ENCODE data around the gene PON3.

Gene PON3

GRCh38 chr7:95396136-95397032 lies at the start of gene PON3:
TSS of gene PON3 (minus strand) at chr7:95396375. CDS start at chr7:95396350, 25 bp downstream.
- DNase-seq: peak; percentile 11

DNA sequence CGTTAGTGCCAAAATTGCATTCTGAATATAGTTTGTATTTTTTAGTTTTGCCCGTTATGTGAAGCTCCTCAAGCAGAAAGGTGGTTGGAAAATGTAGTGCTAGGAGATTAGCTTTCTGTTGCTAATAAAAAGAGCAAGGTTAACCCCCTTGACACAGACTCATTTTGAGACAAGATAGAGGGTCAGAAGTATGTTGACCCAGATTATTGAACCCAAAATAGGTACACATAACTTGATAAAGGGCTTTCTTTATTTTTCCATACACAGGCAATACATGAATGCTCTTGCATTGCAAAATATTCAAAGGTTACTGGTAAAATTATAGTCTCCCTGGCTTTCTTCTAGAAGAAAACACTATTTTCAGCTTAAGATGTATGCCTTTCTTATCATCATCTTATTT lies 48.6 kb upstream of the PON3 start:
- DNase-seq: no peak

DNA sequence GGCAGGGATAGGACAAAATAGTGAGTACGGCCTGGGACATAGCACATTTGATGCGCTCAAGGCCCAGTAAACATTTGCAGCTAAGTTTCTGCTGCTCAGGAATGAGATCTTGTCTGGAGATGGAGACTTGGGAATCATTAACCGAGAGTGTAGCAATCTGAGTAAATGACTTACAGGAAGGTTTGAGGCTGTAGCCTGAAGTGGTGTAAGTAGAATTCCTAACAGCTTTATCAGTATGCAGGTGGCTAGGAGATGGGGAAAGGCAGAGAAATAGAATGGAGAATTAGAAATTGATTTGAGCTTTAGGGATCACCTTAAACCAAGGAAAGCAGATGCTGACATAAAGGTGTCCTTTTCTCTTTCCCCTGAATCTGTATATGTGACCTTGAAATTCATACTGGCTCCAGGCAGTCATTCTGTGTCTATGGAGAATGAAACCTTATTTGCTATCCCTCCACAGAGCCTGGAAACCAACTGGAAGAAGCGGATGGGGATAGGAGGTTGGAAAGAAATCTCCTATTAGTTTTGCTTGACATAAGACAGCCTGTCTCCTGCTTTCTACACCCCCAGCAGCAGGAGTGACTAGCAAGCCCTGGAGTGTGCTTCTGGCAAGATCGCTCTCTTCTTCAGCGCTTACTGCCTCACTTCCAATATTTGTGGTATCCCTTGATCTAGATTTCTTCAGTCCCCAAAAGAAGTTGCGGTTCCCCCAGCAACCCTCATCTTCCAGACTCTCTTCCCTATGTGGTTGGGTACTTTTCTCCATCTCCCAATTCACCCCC lies 45.1 kb upstream of the PON3 start:
- no peak for DNase-seq

- no peak for DNase-seq
Observed at GRCh38 chr7:95440394-95441038, 44.3 kb upstream of the PON3 start.

GRCh38 chr7:95436407-95436806 lies 40.2 kb upstream of the PON3 start:
- no peak for DNase-seq

DNA sequence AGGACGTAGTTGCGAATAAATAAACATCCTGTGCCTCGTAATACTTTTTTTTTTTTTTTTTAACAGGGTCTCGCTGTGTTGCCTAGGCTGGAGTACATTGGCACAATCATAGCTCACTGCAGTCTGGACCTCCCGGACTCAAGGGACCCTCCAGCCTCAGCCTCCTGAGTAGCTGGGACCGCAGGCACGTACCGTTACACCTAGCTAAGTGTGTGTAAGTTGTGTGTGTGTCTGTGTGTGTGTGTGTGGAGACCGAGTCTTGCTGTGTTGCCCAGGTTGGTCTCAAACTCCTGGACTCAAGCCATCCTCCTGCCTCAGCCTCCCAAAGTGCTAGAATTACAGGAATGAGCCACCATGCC lies 39.2 kb upstream of the PON3 start:
- DNase-seq: no peak

DNA sequence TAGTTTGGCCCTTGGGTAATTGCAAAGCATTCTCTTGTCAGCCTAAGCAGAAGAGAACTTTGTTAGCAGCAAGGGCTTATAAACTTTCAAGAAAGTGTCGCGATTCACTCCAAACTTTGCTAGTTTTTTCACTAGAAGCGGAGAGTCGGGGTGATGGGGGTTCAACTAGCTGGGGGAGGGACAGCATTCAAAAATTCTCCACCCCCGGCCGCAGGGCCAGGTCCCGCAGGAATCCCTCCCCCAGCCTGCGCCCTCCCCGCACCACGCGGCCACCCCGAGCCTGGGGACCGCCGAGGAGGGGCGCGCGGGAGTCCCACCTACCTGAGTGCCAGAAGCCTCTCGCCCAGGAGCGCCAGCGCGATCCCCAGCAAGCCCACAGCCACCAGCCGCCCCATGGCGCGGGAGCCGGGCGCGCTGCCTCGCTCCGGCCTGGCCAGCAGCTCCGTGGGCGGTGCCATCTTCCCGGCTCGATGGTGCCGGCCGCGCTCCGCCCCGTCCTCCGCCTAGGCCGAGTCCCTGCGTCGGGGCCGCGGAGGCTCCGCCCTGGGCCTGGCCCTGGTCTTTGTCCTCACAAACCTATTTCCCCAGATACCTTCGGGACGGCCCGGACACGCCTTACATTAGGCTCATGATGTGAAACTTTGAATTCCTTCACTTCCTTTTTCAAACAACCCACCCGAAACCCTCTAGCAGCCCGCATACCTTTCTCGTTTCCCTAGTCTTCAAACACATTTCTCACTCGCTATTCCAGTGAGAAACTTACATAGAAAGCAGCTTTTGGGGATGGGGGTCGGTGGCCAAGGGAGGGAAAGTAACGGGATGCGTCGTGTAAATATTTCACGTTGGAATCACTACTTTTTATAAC lies 38.6 kb upstream of the PON3 start, which contains the start of gene PON2:
PON2 (minus strand) TSS at position 472 of the 865 bp plus-strand sequence; CDS start at position 395, 77 bp downstream.
- peak; percentile 49 for DNase-seq

- peak; percentile 1 for DNase-seq
Observed at GRCh38 chr7:95433952-95434556, 37.9 kb upstream of the PON3 start.

DNA sequence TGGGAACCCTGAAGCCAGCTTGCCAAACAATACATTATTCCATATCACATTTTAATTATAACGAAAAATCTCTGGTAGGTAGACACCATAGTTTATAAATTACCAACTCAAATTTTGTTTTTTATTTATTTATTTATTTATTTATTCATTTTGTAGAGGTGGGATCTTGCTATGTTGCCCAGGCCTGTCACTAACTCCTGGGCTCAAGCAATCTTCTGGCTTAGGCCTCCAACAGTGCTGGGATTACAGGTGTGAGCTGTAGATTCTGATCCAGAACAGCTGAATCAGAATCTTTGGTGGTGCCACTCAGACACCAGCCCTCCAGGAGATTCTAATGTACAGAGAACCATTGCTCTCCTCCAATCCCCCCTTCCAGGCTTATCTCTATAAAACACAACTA lies 37.0 kb upstream of the PON3 start:
- DNase-seq: no peak

GRCh38 chr7:95432606-95433005 lies 36.4 kb upstream of the PON3 start:
- no peak for DNase-seq

DNA sequence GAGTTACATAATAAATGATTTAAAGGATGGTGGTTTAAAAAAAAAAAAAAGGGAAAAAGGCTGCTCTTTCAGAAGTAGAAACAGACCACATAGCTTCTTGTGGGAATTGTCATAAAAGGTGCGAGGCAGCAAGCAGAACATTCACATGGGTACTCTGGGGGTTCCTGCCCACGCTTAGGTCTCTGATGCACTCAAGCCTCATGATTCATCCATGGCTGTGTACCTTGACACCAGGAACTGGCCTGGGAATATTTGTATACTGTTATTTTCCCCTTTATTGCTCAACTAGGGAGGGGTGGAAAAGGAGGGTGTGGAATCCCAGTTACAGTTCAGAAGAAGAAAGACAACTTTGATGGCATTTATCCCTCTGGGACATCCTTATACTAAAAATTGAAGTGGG lies 34.7 kb upstream of the PON3 start:
- DNase-seq: no peak

GRCh38 chr7:95429241-95429990 lies 33.2 kb upstream of the PON3 start:
- no peak for DNase-seq

GRCh38 chr7:95427914-95428516 lies 31.8 kb upstream of the PON3 start:
- DNase-seq: no peak

- DNase-seq: no peak
Observed at GRCh38 chr7:95427166-95427565, 31.0 kb upstream of the PON3 start.

GRCh38 chr7:95425694-95426093 lies 29.5 kb upstream of the PON3 start:
- no peak for DNase-seq

GRCh38 chr7:95424716-95425115 lies 28.5 kb upstream of the PON3 start:
- no peak for DNase-seq

DNA sequence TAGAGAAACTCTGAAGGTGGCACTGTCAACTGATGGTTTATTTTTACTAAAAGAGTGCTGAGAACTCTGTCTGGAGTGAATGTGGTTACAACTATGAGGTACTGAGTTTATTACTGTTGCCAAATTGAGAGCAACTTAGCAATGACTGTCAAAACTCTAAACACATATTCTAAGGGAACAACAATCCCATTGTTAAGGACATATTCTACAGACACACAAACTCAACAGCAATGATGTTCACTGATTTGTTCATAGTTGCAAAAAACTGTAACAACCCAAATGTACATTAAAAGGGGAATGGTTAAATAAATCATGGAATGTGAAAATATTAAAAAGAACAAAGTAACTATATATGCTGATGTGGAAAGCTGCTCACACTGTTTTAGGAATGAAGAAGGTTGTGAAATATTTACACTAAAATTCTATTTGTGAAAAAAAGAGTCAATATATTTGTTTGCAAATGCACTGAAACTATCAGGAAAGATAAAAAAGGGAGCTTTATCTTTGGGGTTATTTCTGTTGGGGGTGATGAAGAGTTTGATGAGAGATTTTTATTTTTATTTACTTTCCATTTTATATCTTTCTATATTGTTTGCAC lies 25.8 kb upstream of the PON3 start:
- DNase-seq: no peak

DNA sequence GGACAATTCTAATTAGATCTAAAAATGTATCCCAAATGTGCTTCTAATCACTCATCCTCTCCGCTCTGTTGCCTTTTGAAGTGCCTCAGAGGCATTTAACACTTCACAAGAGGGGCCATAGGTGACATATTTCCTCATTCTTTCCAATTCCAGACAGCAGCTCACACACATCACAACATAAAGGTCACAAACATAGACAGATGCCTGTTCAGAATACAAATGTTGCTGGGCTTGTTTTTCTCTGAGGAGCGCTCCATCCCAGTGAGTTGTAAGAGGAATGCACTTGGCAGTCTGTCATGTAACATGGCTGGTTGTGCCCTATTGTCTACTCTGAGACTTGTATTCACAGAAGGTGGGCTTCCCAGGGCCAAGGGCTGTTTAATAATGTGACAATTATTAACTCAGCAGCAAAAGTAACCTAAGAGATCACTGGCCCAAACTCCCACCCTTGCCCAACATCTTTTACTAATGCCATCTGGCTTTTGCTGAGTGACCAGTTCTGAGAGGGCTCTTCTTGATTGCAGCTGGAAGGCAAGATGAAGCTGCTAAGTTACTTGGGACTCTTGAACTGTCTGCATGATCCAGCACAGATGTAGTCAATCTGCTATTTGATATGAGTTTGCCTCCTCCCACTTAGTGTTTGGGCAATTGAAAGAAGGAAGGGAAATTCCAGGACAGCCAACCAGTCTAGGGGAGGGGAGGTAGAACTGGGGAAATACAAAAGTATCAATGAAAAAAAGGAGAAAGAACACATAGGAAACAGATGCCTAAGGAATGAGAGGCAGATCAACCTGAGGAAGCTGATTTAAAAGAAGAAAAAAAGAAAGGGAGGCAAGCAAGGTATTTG lies 25.0 kb upstream of the PON3 start:
- DNase-seq: no peak

- DNase-seq: no peak
Observed at GRCh38 chr7:95412075-95412474, 15.9 kb upstream of the PON3 start.

All from CD4-positive, alpha-beta T cell treated with Interleukin-21 for 1 hour (primary cell).